Mesodermal cell (in vitro differentiated cells): ENCODE results near the gene NT5DC2.

Experiments
- H3K27ac ChIP-seq: 2 replicates; pipeline ENCODE4 v1.7.0; 2013; ENCODE audit warnings: mild to moderate bottlenecking, low read depth, low read length, moderate library complexity; ENCODE audit not compliant: severe bottlenecking
- H3K36me3 ChIP-seq: 2 replicates; pipeline ENCODE4 v1.7.1; 2013; ENCODE audit warnings: mild to moderate bottlenecking, low read length, moderate library complexity; ENCODE audit not compliant: control insufficient read depth, insufficient read depth
- H3K4me1 ChIP-seq: one replicate; pipeline ENCODE4 v1.7.1; 2013; ENCODE audit warnings: mild to moderate bottlenecking, low read length; ENCODE audit not compliant: insufficient read depth, control insufficient read depth, poor library complexity, severe bottlenecking
- H3K4me3 ChIP-seq: 2 replicates; pipeline ENCODE4 v1.7.0; 2013; ENCODE audit warnings: low read length, control low read depth, mild to moderate bottlenecking; ENCODE audit not compliant: insufficient read depth, poor library complexity, severe bottlenecking; ENCODE audit errors: extremely low read depth
- H3K9me3 ChIP-seq: 2 replicates; pipeline ENCODE4 v1.7.1; 2013; ENCODE audit warnings: mild to moderate bottlenecking, low read length, moderate library complexity; ENCODE audit not compliant: control insufficient read depth
- WGBS, 2 experiments: methylation state at CpG; one replicate each; pipeline ENCODE4 v1.1.5; 2013; ENCODE audit warnings: missing lambda C conversion rate in 2 of 2; ENCODE audit not compliant: insufficient coverage in 2 of 2; 5-methylcytosine and 5-hydroxymethylcytosine counted together

NT5DC2 gene

DNA sequence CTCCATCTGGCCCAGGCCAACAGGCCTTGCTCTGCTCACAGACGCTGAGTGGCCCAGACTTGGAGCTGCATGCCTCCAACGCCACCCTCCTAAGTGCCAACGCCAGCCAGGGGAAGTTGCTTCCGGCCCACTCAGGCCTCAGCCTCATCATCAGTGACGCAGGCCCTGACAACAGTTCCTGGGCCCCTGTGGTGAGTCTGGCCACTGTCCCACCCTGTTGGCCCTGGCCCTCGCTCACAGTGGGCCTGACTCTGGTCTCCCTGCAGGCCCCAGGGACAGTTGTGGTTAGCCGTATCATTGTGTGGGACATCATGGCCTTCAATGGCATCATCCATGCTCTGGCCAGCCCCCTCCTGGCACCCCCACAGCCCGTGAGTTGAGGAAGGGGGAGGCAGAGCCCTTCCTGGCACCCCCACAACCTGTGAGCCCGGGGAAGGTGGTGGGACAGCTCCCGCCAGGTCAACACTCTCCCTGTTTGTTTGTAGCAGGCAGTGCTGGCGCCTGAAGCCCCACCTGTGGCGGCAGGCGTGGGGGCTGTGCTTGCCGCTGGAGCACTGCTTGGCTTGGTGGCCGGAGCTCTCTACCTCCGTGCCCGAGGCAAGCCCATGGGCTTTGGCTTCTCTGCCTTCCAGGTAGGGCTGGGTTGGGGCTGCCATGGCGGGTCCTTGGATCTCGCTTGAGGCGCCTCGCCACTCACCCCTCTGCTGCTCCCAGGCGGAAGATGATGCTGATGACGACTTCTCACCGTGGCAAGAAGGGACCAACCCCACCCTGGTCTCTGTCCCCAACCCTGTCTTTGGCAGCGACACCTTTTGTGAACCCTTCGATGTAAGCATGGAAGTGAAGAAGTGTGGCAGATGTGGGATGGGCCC is 10.0 kb downstream of the NT5DC2 start:
- Histone ChIP-seq H3K4me1 (no peaks in the 10 kb centered on the region), H3K27ac (no peak overlapping the region), H3K36me3 (peaks cover 50% of the 10 kb centered on the region), H3K4me3 (no peak overlapping the region), H3K9me3 (no peaks in the 10 kb centered on the region)
- WGBS, 2 experiments = 97 to 99% methylated on average over 16 to 23 of the region's 26 CpGs

- no peak overlapping the region for H3K4me3 ChIP-seq
- H3K36me3 ChIP-seq = peaks cover 41% of the 10 kb centered on the region
- H3K4me1 ChIP-seq = no peaks in the 10 kb centered on the region
- H3K9me3 ChIP-seq = no peaks in the 10 kb centered on the region
- no peak overlapping the region for H3K27ac ChIP-seq
- 91 to 94% methylated on average over 13 to 14 of the region's 14 CpGs for WGBS, 2 experiments
Observed at GRCh38 chr3:52522651-52523251, 10.9 kb downstream of the NT5DC2 start.

DNA sequence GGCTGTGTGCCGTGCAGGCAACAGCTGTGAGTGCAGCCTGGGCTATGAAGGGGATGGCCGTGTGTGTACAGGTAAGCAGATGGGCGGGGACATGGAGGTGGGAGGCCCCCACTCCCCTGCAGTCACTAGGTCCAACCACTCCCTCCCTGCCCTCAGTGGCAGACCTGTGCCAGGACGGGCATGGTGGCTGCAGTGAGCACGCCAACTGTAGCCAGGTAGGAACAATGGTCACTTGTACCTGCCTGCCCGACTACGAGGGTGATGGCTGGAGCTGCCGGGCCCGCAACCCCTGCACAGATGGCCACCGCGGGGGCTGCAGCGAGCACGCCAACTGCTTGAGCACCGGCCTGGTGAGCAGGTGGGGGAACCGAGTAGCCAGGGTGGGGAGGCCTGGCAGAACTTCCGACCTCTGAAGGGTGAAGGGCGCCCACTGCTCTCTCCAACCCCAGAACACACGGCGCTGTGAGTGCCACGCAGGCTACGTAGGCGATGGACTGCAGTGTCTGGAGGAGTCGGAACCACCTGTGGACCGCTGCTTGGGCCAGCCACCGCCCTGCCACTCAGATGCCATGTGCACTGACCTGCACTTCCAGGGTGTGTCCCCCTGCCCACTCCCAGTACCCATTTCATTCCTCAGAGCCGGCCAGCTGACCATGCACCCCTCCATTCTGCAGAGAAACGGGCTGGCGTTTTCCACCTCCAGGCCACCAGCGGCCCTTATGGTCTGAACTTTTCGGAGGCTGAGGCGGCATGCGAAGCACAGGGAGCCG is 11.6 kb downstream of the NT5DC2 start:
- Histone ChIP-seq H3K36me3 (peaks cover 34% of the 10 kb centered on the region), H3K4me1 (no peaks in the 10 kb centered on the region), H3K9me3 (no peaks in the 10 kb centered on the region), H3K27ac (no peak overlapping the region), H3K4me3 (no peak overlapping the region)
- 96 to 98% methylated on average over 29 to 31 of the region's 33 CpGs for WGBS, 2 experiments

DNA sequence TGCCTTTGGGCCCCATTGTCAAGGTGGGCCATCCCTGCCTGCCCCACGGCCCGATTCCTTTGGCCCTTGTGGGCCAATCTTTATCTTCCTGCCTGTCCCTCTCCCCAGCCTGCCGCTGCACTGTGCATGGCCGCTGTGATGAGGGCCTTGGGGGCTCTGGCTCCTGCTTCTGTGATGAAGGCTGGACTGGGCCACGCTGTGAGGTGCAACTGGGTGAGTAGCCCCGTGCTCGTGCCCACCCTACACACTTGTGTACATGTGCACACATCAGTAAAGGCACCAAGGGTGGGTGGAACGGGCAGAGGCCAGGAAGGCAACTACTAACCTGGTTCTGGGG is 12.2 kb downstream of the NT5DC2 start:
- Histone ChIP-seq H3K9me3 (no peaks in the 10 kb centered on the region), H3K4me1 (no peaks in the 10 kb centered on the region), H3K36me3 (peaks cover 29% of the 10 kb centered on the region), H3K27ac (no peak overlapping the region), H3K4me3 (no peak overlapping the region)
- 91 to 93% methylated on average over 6 of the region's 8 CpGs for WGBS, 2 experiments

GRCh38 chr3:52520716-52521487 is 12.8 kb downstream of the NT5DC2 start:
- 91 to 95% methylated on average over 18 of the region's 20 CpGs for WGBS, 2 experiments
- no peak overlapping the region for H3K27ac ChIP-seq
- peaks cover 23% of the 10 kb centered on the region for H3K36me3 ChIP-seq
- H3K4me3 ChIP-seq = no peak overlapping the region
- H3K9me3 ChIP-seq = no peaks in the 10 kb centered on the region
- no peaks in the 10 kb centered on the region for H3K4me1 ChIP-seq

DNA sequence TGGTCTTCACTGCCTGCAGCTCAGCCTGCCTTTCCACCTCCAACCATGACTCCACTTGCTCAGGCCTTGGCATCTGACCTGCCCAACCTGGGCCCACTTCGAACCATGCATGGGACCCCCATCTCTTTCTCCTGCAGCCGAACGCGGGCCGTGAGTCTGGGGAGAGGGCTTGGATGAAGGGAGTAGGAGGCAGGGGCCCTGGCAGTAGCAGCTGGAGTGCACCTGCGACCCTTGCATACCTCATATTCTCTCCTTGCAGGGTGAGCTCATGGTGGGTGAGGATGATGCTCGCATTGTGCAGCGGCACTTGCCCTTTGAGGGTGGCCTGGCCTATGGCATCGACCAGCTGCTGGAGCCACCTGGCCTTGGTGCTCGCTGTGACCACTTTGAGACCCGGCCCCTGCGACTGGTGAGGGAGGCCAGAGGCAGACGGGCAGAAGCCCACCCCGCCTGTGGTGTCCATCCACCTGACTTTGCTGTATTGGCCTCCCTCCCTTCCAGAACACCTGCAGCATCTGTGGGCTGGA is 13.5 kb downstream of the NT5DC2 start:
- peaks cover 16% of the 10 kb centered on the region for H3K36me3 ChIP-seq
- no peak overlapping the region for H3K4me3 ChIP-seq
- no peaks in the 10 kb centered on the region for H3K9me3 ChIP-seq
- no peak overlapping the region for H3K27ac ChIP-seq
- H3K4me1 ChIP-seq = no peaks in the 10 kb centered on the region
- 91 to 95% methylated on average over 8 of the region's 14 CpGs for WGBS, 2 experiments

GRCh38 chr3:52519445-52520140 is 14.1 kb downstream of the NT5DC2 start:
- no peaks in the 10 kb centered on the region for H3K9me3 ChIP-seq
- 93 to 94% methylated on average over 19 to 22 of the region's 22 CpGs for WGBS, 2 experiments
- peaks cover 12% of the 10 kb centered on the region for H3K36me3 ChIP-seq
- no peaks in the 10 kb centered on the region for H3K4me1 ChIP-seq
- H3K27ac ChIP-seq = no peak overlapping the region
- H3K4me3 ChIP-seq = no peak overlapping the region

DNA sequence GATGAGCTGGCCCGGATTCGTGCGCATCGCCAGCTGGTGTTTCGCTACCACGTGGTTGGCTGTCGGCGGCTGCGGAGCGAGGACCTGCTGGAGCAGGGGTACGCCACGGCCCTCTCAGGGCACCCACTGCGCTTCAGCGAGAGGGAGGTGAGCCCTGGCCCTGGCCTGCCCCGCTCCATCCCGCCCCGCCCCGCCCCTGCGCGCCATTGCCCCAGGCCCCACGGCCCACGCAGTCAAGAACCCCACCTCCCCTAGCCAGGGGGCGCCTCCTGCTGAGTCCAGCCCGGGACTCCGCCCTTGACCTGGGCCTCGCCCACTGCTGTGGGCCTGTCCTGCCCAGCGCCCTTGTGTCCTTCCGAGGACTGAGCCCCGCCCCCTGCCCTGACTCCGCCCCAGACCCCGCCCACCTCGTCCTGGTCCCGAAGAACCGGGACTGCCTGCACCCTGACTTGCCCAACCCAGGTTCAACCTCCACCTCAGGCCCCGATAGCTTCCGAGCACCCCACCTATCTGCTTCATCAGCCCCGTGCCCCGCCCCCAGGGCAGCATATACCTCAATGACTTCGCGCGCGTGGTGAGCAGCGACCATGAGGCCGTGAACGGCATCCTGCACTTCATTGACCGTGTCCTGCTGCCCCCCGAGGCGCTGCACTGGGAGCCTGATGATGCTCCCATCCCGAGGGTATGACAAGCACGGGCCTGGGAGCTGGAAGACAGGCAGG is 14.8 kb downstream of the NT5DC2 start:
- WGBS, 2 experiments = 67 to 74% methylated on average over 36 to 40 of the region's 50 CpGs
- H3K4me3 ChIP-seq = no peak overlapping the region

GRCh38 chr3:52517796-52518722 is 15.6 kb downstream of the NT5DC2 start:
- 91 to 94% methylated on average over 24 to 25 of the region's 25 CpGs for WGBS, 2 experiments
- H3K9me3 ChIP-seq = no peaks in the 10 kb centered on the region
- H3K36me3 ChIP-seq = no peaks in the 10 kb centered on the region
- H3K4me3 ChIP-seq = no peak overlapping the region
- H3K27ac ChIP-seq = no peak overlapping the region
- H3K4me1 ChIP-seq = no peaks in the 10 kb centered on the region

More for the DNA sequence above, 14.8 kb downstream of the NT5DC2 start:
- no peaks in the 10 kb centered on the region for H3K4me1 ChIP-seq
- no peaks in the 10 kb centered on the region for H3K9me3 ChIP-seq
- peaks cover 5% of the 10 kb centered on the region for H3K36me3 ChIP-seq
- no peak overlapping the region for H3K27ac ChIP-seq
